HK-2 (cell line): ENCODE measurements around the gene DCST1.
"Not testable (repeated sequence)": the region's sequence is repeated elsewhere in the genome, so short reads cannot be mapped to it uniquely, and the experiment has no call there.

ENCODE experiments used
- DNase-seq: peaks from one replicate; pipeline ENCODE4 v3.0.0-alpha.2; 2018; ENCODE audit not compliant: unreplicated experiment

DCST1 gene

DNA sequence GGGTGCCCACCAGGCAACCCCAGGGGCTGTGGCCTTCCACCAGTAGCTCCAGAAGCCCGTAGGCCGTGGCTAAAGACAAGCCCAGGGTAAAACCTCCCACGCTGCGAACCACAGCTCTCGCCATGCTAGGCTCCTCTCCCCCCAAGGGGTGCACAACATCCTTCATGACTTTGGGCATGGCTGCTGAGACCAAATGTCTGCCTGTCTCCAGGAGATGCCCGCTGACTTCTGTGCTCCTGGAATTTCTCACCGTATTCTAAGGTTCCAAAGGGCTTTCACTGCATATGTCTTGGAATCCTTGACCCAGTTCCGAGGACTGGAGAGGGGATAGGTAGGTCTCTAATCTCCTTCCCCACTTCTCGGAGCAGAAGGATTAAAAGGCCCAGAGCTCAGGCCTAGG lies at the start of gene DCST1, which contains the start of gene DCST2:
Gene DCST1, plus strand, starts transcription at position 301 of the 400 bp plus-strand sequence. CDS start 213 bp downstream, outside the sequence.
Gene DCST2, minus strand, starts transcription at position 258 of the 400 bp plus-strand sequence. Its CDS starts 80 bp downstream, at position 178.
- DNase-seq = no peak

DNA sequence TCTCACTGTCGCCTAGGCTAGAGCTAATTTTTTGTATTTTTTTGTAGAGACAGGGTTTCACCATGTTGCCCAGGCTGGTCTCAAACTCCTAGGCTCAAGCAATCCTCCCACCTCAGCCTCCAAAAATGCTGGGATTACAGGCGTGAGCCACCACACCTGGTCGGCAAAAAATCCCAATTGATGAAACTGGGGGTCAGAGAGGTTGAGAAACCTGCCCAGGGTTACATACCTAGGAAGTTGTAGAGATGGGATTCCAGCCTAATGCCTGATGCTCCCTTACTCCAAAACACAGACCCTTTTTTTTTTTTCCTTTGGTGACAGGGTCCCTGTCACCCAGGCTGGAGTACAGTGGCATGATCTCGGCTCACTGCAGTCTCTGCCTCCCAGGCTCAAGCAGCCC lies 46.9 kb upstream of the DCST1 start:
- not testable (repeated sequence) for DNase-seq

DNA sequence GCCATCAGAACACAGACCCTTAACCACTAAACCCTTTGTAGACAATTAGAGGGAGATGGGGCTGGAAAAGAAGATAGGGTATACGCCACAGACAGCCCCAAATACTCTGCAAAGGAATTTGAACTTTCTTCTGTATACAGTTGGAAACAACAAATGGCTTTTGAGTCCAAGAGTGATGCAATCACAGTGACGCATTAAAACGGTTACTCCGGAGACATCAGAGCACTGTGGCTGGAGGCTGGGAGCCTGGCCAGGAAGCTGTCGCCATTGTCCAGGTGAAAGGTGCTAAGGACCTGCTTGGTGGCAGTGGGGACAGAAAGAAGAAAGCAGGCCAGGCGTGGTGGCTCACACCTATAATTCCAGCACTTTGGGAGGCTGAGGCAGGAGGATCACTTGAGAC lies 46.3 kb upstream of the DCST1 start:
- DNase-seq = no peak

GRCh38 chr1:154988058-154988954 lies 45.3 kb upstream of the DCST1 start:
- DNase-seq = no peak

- no peak for DNase-seq
These were observed 44.3 kb upstream of the DCST1 start for GRCh38 chr1:154989195-154989860.

- DNase-seq = no peak
These were observed 43.3 kb upstream of the DCST1 start for GRCh38 chr1:154990276-154990675.

DNA sequence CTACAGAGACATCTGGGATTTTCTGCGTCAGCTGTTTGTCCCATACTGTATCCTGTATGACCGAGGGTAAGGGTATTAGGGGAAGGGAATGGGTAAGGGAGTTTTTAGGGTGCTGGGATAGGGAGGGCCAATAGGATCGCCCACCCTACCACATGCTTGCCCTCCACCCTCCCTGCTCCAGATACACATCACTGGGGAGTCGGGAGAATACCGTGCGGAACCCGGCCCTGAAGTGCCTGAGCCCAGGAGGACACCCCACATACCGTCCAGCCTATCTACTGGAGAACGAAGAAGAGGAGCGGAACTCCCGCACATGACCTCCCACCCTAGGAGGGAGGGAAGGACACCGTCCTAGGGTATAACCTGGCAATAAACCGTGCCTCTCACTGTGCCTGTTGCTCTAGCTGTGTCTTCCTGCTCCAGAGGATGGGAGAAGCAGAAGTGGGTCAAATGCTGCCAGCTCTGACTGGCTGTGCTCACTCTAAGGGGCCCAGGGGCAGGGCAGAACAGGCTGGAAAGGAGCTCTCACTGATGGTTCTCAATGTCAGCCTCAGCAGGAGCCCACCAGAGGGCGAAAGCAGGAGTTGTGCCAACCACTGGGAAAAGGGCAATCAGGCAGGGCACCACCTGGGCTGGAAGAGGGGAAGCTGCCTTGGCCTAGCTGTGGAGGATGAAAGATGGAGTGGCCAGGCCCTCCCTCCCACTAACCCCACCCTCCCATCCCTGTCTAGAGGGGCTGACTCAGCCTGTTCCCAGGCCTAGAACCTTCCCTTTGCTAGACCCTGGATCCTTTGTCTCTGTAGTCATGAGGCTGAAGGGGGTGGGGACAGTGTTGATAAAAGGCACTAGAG lies 40.7 kb upstream of the DCST1 start:
- peak; percentile 65 for DNase-seq

DNA sequence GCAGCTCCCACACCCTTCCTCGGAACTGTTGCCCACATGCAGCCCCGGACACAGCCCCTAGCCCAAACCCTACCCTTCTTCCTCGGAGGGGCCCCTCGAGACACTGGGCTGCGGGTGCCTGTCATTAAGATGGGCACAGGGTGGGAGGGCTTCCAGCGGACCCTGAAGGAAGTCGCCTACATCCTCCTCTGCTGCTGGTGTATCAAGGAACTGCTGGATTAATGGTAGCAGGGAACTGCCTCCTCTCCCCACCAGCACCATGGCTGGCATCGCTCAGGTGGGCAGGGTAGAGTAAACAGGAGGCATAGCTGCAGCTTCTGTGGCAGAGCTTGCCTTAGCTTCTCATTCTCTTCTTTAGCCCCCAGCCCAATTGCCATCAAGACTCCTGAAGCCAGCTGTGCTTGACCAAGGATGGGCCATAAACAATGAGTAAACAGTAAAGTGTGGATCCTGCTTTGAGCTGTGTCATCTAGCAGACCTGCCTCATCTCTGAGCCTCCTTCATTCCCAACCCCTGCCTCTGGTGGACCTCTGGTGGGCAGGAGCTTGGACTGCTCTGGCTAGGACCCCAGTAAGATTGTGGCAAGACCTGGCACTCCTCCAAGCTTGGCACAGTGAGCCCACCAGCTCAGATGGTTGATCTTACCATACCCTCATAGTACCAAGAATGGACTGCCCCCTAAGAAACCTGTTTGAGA lies 39.9 kb upstream of the DCST1 start, which contains the start of gene LENEP:
Gene LENEP, plus strand, starts transcription at position 15 of the 697 bp plus-strand sequence. Its CDS starts 22 bp downstream, at position 37.
- DNase-seq = no peak

GRCh38 chr1:154994269-154994587 lies 39.4 kb upstream of the DCST1 start:
- DNase-seq = no peak

DNA sequence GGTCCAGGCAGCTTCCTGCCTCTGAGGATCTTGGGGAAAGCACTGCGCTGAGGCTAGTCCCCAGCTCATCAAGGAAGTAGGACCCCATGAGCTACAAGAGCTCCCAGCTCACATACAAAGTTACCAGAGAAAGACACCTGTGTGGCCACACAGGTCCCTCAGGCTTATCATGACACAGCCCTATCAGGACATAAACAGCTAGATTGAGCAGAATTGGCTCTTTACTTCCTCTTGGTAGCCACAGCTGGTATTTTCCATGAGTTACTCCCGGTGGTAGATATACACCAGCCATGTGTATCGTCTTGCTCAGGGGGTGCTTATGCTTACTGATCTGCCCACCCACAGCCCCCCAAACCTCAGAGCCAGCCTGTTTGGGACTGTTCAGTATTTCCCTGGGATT lies 39.0 kb upstream of the DCST1 start:
- no peak for DNase-seq

- not testable (repeated sequence) for DNase-seq
These were observed 38.2 kb upstream of the DCST1 start for GRCh38 chr1:154995301-154995983.

- DNase-seq = no peak
These were observed 36.5 kb upstream of the DCST1 start for GRCh38 chr1:154996966-154997701.

DNA sequence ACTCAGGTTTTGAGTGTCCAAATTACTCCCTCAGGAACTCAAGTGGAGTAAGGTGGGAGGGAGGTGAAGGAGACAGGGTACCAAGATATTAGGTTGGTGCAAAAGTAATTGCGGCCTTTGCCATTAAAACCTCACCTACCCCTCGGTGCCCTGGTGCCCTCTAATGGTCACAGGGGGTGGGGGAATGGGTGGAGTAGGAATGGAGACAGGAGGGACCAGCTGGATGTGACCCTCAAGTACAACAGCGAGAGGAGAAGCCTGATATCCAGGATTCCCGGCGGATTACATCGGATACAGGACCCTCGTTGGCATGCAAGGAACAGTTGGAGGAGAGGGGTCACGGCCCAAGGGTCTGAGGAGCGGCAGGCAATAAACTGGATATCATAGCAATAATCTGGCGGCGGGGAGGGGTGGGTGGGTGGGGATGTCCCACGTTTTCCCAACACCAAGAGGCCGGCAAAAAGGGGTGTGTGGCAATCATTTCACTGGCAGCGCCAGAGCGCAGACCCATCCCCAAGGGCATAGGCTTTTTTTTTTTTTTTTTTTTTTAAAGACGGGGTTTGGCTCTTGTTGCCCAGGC lies 35.3 kb upstream of the DCST1 start:
- no peak for DNase-seq

DNA sequence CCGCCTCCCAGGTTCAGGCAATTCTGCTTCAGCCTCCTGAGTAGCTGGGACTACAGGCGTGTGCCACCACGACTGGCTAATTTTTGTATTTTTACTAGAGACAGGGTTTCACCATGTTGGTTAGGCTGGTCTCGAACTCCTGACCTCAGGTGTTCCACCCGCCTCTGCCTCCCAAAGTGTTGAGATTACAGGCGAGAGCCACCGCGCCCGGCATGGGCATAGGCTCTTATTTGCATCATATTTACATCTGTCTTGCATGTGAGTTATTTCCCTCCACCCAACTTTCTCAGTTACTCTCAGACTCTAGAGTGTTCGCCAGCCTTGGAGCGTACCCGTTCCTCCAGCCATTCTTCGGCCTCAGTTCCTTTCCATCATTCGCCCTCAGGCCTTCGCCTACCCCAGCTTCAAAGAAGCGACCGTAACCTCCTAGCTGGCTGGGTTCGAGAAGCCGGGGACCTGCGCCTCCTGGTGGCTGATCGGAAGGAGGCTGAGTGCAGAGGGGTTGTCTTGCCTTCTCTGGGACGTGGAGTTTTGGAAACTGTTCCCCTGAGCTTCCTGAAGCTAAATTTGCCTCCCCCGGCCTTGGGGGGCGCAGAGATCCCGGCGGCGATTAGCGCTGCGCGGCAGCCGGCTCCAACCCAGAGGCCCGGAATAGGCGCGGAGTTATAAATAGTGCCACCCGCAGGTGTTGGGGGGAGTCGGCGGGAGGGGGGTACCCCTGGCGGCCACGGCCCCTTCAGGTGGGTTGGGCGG lies 34.6 kb upstream of the DCST1 start:
- peak; percentile 62 for DNase-seq

DNA sequence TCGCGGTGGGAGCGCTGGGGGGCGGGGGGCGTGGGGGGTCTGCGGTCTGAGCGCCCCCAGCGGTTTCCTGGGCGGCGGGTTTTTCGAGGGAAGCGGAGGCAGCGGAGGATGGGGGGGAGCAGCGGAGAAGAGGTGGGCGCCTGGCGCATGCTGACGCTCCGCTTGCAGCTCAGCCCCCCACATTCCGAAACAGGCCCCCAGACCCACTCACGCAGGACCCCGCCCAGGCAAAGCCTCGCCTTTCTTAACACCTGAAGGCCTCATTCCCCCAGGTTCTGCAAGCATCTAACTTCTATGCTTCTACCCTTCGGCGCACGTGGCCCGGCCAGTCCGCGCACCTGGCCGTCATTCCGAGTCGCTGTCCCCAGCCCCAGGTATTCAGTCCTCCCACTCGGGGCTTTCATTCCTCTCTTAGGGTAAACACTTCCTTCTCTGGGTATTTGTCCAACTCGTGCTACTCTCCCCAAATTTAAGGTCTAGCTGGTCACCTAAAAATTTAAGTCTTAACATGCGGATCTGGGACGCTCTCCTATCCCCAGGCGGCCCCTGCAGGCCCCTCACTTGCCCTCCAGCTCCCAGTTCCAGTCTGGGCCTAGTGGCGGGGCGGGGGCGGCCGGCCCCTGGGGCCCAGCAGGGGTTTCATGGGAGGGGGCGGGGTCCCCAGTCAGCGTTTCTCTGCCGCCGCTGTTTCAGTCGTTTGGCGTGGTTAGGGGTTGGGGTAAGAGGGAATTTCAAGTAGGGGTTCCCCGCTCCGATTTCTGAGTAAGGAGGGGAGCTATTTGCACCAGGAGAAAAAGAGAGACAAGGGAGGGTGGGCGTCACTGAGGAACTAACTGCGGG lies 33.8 kb upstream of the DCST1 start:
- DNase-seq = no peak

- no peak for DNase-seq
These were observed 33.3 kb upstream of the DCST1 start for GRCh38 chr1:155000411-155000725.

- peak; percentile 91 for DNase-seq
These were observed 32.7 kb upstream of the DCST1 start for GRCh38 chr1:155000726-155001424.

DNA sequence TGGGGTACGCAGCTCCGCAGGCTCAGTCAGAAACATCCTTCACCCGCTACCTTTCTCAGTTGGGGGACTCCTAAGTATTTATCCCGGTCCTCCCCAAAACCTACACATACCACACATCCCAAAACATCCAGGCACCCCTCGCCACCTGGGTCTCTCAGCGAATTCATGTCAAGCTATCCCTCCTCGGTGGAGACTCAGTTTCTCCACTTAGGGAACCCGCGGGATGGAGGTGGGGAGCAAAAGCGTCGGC lies 32.3 kb upstream of the DCST1 start:
- DNase-seq = no peak
